HG03439 (cell line): ENCODE results near the gene CCDC3.
"Not testable (repeated sequence)": the region's sequence is repeated elsewhere in the genome, so short reads cannot be mapped to it uniquely, and the experiment has no call there.

Experiments used
- ATAC-seq: cut with Tn5 transposase; IDR thresholded peaks from one replicate; pipeline ENCODE4 v1.9.1; 2021; ENCODE audit warnings: mild to moderate bottlenecking, moderate library complexity; ENCODE audit not compliant: unreplicated experiment

CCDC3 gene

DNA sequence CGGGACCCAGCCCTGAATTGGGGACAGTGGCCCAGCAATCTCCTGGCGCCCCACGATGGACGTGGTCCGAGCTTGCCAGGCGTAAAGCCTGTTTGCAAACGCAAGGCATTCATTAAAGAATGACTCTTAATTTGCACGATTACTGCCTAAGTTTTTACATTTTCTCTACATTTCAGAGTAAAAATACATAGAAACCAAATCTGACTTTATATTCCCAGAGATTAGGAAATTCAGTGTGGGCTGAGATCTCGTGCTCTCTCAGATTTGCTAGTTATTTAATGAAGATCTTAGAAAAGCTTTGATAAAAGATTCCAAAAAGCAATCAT lies 337 bp upstream of the CCDC3 start:
- no peak for ATAC-seq

DNA sequence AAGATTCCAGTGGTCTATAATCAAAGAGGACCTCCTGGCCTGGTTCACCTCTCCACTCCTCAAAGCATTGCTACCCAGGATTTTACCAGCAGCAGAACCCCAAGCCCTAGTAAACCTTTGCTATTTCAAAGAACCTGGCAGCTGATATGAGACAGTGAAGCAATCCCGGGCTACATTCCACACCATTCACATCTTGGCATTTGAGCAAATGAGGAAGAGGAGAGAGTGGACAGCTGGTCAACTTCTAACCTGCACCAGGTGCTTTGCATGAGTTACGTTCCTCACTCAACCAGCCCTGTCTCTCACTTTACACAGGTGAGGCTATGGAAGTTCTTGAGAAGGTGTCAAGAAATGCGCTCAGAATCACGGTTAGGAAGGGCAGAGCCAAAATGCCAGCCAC lies 1.1 kb downstream of the CCDC3 start:
- ATAC-seq: no peak

DNA sequence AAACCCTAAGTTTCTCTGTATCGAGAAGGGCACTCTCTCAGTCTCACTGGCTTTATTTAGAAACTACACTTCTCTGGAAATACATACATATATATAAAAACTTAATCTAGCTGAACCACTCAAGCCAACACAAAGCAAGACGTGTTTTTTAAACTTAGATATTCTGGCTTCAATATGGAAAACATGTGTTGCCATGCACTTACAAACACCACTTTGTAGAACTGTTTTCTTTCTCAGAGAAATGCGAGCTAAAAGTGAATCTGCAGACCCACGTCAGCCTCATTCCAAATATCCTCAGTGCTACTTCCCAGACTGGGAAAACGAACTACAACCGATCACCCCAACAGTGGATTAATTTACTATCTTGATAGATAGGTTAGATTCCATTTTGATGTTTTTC lies 1.7 kb downstream of the CCDC3 start:
- no peak for ATAC-seq

DNA sequence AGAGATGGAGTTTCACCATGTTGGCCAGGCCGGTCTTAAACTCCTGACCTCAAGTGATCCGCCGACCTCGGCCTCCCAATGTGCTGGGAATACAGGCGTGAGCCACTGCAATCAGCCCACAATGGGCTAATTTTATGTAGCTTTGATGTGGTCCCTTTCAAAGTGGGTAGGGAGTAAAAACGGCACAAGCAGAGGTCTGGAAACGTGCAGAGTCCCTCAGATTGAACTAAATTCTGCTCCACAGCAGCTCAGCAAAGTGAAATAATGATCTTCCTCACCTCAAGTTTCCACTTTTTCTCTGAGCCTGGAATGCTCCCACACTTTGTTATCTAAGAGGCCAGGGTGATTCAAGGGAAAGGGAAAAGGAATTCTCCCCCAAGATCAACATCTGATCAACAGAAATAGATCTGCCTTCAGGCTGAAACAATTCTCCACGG lies 6.1 kb downstream of the CCDC3 start:
- ATAC-seq: no peak

DNA sequence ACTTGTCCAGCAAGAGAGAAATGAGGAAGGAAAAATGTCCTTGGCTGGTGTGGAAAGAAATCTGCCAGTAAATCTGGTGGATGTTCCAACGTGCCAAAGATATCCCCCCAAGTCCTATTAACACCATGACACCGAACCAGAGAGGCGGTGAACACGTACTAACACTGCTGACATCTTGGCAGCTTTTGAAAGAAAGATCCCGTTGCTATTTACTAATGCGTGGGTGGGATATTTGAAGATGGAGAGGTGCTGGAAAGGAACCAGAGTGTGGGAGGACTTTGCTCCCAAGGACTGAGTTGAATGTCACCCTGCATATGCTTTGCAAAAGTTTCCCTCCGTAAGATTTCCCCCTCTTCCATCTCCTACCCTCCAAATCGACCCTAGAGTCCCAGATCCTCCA lies 7.9 kb downstream of the CCDC3 start:
- ATAC-seq: no peak

DNA sequence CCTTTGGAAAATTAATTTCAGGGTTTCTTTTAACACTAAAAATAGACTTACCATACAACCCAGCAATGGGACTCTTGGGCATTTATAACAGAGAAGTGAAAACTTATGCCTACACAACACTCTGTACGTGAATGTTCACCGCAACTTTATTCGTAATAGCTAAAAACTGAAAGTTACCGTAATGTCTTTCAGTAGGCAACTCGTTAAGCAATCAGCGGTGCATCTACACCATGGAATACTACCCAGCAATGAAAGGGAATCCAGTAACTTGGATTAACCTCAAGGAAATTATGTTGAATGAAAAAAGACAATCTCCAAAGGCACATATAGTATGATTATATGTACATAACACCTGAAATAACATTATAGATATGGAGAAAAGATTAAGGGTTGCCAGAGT lies 16.2 kb downstream of the CCDC3 start:
- no peak for ATAC-seq

DNA sequence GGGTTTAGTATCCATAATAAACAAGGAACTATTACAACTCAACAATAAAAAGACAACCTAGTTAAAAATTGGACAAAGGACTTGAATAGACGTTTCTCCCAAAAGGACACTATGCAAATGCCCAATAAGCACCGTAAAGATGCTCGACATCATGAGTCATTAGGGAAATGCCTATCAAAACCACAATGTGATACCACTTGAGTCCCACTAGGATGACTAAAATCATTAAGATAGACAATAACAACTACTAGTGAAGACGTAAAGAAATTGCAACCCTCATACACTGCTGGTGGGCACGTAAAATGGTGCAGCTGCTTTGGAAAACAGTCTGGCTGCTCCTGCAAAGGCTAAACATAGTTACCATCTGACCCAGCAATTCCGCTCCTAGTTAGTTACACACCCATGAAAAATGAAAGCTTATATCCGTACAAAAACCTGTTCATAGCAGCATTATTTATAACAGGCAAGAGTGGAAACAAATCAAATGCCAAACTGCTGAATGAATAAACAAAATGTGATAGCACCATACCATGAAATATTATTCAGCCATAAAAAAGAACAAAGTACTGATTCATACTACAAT lies 17.3 kb downstream of the CCDC3 start:
- no peak for ATAC-seq

DNA sequence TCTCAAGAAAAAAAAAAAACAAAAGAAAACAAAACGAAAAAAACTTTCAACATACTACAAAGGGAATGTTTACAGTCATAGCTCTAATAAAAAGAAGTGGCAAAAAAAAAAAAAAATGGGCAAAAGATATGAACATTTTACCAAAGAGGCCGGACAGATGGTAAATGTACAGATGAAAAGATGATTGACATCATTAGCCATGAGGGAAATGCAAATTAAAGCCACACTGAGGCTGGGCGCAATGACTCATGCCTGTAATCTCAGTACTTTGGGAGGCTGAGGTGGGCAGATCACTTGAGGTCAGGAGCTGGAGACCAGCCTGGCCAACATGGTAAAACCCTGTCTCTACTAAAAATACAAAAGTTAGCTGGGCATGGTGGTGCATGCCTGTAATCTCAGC lies 17.9 kb downstream of the CCDC3 start:
- not testable (repeated sequence) for ATAC-seq

DNA sequence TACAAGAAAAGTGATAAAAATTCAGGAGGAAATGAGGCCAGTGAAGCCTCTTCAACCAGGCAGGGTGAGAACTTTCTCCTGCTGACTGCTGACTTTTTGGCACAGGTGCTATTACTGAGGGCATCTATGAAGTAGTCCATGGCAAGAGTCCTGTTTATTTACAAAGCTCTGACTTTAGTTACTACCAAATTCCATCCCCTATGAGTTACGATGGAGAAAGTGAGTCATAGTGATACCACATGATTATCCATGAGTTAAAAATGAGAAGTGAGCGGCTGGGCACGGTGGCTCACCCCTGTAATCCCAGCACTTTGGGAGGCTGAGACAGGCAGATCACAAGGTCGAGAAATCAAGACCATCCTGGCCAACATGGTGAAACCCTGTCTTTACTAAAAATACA lies 19.9 kb downstream of the CCDC3 start:
- no peak for ATAC-seq

DNA sequence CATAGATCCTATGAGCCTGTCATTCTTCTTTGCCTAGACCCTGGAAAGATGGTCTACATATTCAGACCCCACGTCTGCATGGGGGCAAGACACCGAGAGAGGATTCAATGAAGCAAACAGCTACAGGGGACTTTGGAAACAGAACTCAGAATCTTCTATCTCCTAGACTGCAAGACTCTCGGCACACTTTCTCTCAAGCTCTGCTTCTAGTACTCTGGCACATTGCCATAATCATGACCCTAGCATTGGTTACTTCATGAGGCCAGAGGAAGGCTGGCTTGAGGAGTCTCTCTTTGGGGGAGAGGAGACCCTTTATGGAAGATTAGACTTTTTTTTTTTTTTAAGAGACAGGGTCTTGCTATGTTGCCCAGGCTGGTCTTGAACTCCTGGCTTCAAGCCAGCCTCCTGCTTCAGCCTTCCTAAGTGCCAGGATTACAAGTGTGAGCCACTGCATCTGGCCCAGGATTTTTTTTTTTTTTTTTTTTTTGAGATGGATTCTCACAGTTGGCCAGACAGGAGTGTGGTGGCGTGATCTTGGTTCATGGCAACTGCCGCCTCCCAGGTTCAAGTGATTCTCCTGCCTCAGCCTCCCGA lies 20.7 kb downstream of the CCDC3 start:
- ATAC-seq: no peak

DNA sequence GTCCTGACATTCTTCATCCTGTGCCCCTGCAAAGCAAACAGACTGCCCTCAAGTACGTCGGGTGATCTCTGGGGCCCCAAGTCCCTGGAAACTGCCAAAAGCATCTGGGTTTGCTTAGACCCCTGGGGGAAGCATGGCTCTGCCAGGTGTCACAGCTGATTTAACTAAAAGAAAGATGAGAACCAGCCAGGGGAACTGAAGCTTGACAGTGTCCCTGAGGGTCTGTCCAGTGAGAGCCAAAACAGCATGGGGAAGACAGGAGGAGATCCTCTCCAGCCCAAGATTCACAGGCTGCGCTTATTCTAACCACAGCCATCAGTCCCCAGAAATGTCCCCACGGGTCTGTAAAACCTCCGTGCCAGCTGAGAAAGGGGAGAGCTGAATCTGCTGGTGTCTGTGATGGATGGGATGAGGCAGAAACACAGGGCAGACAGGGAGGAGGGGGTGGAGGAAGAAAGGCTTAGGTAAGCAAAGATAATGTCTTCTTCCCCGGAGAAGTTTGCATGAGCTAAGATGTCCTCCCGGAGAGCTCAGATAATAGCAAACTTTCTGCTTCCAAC lies 21.3 kb downstream of the CCDC3 start:
- ATAC-seq: no peak

DNA sequence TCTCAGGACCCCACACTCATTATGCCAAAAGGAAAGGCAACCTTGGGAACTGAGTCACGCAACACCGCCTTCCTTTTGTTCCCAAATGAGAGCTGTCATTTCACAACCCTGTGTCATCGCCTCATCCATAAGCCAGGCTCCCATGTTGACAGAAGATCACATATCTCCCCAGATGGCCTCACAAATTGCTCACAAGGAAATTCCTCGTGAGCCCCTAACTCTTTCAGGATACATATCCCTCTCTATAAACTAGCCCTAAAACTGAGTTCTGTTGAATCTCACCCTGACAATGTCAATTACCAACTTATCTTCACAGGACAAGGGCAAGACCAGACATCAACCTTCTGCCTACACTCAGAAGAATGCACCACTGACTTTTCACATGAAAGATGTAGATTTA lies 22.6 kb downstream of the CCDC3 start:
- ATAC-seq: no peak

DNA sequence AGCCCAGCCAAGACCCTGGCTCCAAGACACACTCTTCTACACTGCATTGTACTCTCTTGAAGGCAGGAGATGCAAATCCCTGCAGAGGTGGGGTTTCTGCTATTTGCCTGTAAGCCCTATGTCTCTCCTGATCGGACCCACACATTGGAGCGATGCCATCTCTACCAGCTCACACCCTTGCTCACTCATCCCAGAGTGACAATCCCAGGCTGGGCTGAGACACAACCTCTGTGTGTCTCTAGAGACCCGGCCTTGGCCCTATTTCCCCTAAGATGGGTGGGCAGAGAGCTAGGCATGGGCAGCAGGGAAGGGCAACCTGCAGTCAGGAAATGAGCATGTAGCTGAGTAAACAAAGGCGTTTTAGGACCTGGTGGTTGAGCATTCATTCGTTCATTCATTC lies 25.6 kb downstream of the CCDC3 start:
- ATAC-seq: no peak

DNA sequence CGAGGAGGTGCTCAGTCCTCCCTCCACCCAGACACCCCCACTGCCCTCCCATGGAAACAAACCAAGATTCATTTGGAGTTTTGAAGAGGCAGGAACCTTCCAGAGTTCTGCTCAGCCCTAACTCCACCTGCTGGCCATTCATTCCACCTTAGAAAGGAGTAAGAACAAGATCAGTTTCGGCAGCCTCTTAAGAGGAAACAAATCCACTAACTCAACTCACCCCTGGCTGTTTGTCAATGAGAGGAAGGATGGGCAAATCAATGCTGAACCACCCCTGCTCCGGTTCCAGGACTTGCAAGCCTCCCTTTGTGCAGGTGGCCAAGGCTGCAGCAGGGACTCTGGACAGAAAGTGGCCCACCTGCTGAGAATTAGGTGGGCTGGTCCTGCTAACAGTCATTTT lies 26.2 kb downstream of the CCDC3 start:
- ATAC-seq: no peak

DNA sequence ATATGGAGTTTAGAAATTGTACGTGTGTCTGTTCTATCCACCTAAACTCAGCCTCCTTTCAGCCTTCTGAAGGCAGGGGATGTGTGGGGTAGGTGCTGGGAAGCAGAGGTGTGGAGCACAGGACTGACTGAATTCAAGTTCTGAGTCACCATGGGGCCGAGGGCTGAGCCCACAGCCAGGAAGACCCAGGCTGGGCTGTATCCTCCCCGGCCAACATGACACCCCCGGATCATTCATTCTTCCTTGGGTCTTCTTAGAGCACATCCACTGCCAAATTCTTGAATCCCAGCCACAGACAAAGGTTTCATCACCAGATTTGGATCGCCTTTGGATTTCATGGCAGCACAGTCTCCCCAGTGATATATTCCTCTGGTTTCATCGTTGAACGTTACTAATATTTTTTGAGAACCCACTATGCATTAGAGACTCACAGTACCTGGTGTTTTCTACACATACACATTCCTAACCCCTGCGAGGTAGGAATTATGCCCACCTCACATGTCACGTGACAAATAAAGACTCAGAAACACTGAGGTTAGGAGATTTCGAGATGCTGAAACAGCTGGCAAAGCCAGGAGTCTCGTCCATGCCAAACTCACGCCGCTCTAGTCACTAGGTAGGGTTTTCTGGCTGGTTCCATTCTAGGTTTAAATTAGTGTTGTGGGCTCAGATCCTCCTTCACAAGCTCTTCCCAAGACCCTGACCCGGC lies 26.9 kb downstream of the CCDC3 start:
- no peak for ATAC-seq

DNA sequence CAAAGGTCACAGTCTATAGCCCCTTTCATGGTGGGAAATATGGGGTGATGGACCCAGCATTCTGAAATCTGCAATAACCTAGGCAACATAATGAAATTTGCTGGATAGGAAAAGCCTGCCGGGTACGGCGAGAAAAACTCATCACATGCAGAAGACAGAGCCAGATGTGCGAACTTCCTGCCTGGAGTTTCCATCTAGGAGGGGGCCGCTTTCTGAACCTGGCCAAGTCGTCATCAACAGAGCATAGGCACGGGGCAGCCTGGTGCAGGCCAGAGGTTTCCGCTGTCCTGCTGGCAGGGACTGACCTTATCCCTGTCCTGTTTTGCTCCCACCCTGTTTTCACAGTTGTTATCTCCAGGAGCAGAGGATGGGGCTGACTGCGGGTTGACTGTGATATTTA lies 27.4 kb downstream of the CCDC3 start:
- no peak for ATAC-seq

DNA sequence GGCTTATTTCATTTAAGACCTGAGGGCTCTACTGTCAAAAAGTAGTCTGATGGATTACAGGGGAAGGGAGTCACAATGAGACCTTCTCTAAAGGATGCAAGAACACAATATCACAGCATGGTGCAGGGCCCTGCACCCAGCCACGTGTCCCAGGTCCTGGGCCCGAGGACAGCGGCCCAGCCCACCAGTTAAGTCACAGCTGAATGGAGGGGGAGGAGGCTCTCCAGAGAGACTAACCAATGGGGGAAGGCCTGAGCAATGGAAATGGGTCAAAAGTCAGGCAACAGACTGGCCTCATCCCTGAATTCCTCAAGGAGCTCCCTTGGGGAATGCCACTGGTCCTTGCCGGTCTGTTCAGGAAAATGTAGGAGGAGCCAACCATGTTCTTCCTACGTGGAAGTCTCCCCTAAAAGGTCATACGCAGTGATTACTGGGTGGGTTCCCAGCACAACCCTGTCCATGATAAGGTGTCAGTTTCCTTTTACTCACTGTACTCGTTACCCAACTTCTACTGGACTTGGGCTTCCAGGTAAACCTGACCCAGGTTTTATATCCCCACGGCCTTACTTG lies 28.3 kb downstream of the CCDC3 start:
- ATAC-seq: no peak

DNA sequence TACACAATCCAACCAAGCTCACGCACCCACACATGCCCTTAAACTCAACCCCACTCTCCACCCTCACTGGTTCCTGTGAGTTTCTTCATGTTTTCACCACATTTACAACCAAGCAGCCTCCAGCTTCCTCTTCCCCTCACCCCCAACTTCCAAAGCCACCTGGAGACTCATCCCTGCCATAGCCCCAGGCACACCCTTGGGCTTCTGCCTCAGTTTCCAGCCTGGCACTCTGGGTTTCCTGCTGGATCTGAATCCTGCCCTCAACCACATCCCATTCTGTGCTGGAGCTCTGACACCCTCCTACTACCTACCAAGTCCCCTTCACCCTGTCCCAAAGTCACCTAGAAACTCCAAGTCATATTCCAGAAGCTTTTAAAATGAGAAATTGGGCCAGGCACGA lies 29.4 kb downstream of the CCDC3 start:
- no peak for ATAC-seq

DNA sequence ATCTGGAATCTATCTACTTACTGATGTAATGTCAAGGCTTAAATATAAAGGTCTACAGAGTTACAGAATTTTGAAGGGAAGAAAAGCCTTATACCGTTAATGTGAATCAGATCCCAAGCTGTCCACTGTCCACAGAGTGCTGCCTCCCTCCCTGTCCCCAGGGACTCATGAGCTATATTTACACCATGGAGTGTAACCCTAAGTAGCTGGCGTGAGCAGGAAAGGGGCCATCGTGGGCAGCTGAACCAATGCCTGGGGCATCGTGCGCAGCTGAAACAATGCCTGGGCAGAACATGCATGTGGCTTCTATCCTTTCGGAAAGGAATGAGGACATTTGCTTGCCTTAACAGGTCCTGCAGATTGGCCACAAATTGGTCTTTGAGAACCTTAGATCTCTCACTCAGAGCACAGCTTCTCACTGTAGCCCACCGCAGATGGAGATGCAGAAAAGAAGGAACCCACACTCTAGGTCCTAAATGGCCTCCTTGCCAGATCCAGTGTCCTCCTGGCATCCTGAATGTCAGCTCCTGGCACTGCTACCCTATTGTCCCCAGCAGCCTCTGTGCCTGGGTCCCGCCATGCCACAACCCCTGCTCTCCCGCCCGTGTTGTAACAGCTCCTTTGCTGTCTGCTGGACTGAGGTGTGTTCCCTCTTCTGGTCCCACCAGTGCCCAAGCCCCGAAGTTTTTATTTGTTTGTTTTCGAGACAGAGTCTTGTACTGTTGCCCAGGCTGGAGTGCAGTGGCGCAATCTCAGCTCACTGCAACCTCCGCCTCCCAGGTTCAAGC lies 30.3 kb downstream of the CCDC3 start:
- ATAC-seq: no peak

DNA sequence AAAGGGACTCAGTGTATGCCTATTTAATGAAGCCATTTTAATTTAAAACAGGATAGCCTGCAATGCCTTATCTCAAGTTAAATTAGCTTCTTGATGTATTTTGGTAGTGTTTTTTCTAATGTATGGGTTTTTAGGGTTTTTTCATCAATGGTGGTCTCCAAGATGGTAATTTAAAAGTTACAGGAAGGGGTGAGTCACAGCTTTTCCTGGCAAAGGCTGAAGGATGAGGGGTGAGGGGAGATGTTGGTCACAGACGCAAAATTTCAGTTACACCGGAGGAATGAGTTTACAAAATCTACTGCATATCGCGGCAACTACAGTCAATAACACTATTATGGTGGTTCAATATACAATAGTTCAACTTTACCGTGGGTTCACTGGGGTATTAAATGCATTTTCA lies 31.6 kb downstream of the CCDC3 start:
- ATAC-seq: no peak

DNA sequence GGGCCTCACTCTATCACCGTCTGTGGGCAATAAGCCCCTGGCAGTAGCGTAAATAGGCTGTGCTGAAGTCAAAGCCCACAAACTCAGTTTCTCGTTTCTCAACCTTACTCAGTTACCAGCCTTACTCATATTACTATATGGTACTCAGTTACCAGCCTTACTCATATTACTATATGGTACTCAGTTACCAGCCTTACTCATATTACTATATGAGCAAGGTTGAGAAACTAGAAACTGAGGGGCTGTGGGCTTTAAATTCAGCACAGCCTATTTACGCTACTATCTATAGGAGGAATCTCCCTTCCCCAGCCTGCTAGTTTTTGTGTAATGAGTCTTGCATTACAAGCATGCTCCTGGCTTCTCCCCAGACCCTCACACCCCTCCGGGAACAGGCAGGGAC lies 35.4 kb downstream of the CCDC3 start:
- ATAC-seq: no peak
